GM23338 (cell line): ENCODE results near the gene KLHL6. TPM values are rescaled to one million over a fixed set of nuclear protein-coding genes. Genes with fewer than 3 reads are reported as not detected.

Source experiments
- ATAC-seq: fragments of 200-7000 bp; cut with Tn5 transposase; 3 replicates; pipeline ENCODE4 v1.9.1; 2020
- DNase-seq: peaks from one replicate; pipeline ENCODE4 v3.0.0-alpha.2; 2015; ENCODE audit warnings: low spot score
- H2AFZ ChIP-seq: fragments of 200-600 bp; sonication (generic); 2 replicates; pipeline ENCODE4 v1.8.0; 2016; ENCODE audit warnings: antibody characterized with exemption, mild to moderate bottlenecking, moderate library complexity
- H3F3A ChIP-seq: fragments of 200-600 bp; sonication (generic); replicated peaks from 2 replicates; pipeline ENCODE4 v1.8.0; 2017; ENCODE audit warnings: antibody characterized with exemption, mixed run types, low read depth
- H3K27ac ChIP-seq: fragments of 200-600 bp; sonication (generic); 2 replicates; pipeline ENCODE4 v1.6.1; 2016; ENCODE audit warnings: low read depth
- H3K27me3 ChIP-seq: fragments of 200-600 bp; sonication (generic); 2 replicates; pipeline ENCODE4 v1.8.0; 2016; ENCODE audit warnings: mild to moderate bottlenecking, mixed run types, moderate library complexity; ENCODE audit not compliant: insufficient read depth
- H3K36me3 ChIP-seq: fragments of 200-600 bp; sonication (generic); 2 replicates; pipeline ENCODE4 v1.8.0; 2016; ENCODE audit warnings: mild to moderate bottlenecking; ENCODE audit not compliant: insufficient read depth
- H3K4me1 ChIP-seq: fragments of 200-600 bp; sonication (generic); 2 replicates; pipeline ENCODE4 v1.8.0; 2016; ENCODE audit warnings: mild to moderate bottlenecking, moderate library complexity; ENCODE audit not compliant: insufficient read depth
- H3K4me2 ChIP-seq: fragments of 200-600 bp; sonication (generic); 2 replicates; pipeline ENCODE4 v1.7.1; 2017; ENCODE audit warnings: mixed run types
- H3K4me3 ChIP-seq: fragments of 200-600 bp; sonication (generic); 2 replicates; pipeline ENCODE4 v1.6.1; 2016; ENCODE audit warnings: mixed run types
- H3K79me2 ChIP-seq: fragments of 200-600 bp; sonication (generic); replicated peaks from 2 replicates; pipeline ENCODE4 v1.8.0; 2017; ENCODE audit warnings: mild to moderate bottlenecking; ENCODE audit not compliant: insufficient read depth
- H3K9me2 ChIP-seq: fragments of 200-600 bp; sonication (generic); 2 replicates; pipeline ENCODE4 v1.8.0; 2017; ENCODE audit not compliant: insufficient read depth
- H4K20me1 ChIP-seq: fragments of 200-600 bp; sonication (generic); replicated peaks from 2 replicates; pipeline ENCODE4 v1.8.0; 2017; ENCODE audit warnings: mild to moderate bottlenecking; ENCODE audit not compliant: insufficient read depth
- H3K27ac Mint-ChIP-seq: 2 replicates; pipeline ENCODE4 v1.8.0; 2020; ENCODE audit warnings: inconsistent platforms, mild to moderate bottlenecking, moderate library complexity, mixed read lengths
- H3K27me3 Mint-ChIP-seq: 3 replicates; pipeline ENCODE4 v1.8.0; 2022; ENCODE audit warnings: low read depth, mild to moderate bottlenecking, moderate library complexity, mixed read lengths, inconsistent platforms; ENCODE audit not compliant: insufficient read depth, poor library complexity
- H3K36me3 Mint-ChIP-seq: 3 replicates; pipeline ENCODE4 v1.8.0; 2021; ENCODE audit warnings: low read depth, mild to moderate bottlenecking, inconsistent platforms, moderate library complexity, mixed read lengths
- H3K4me1 Mint-ChIP-seq: 3 replicates; pipeline ENCODE4 v1.8.0; 2020; ENCODE audit warnings: mild to moderate bottlenecking, inconsistent platforms, mixed read lengths
- H3K4me3 Mint-ChIP-seq: 3 replicates; pipeline ENCODE4 v1.8.0; 2021; ENCODE audit warnings: moderate library complexity, mild to moderate bottlenecking, inconsistent platforms, mixed read lengths
- H3K9me3 Mint-ChIP-seq: 3 replicates; pipeline ENCODE4 v1.8.0; 2020; ENCODE audit warnings: moderate library complexity, mild to moderate bottlenecking, inconsistent platforms, mixed read lengths
- POLR2AphosphoS5 ChIP-seq: IDR thresholded peaks from 2 replicates; pipeline ENCODE4 v1.6.1; 2016; ENCODE audit warnings: antibody characterized with exemption, low read depth
- ZNF114 ChIP-seq: fragments of 250-450 bp; sonication (Bioruptor Pico); IDR thresholded peaks from 2 replicates; pipeline ENCODE4 v1.5.0; 2020; ENCODE audit warnings: mild to moderate bottlenecking, moderate library complexity
- ZNF331 ChIP-seq: fragments of 250-450 bp; sonication (Bioruptor Pico); IDR thresholded peaks from 2 replicates; pipeline ENCODE4 v1.5.0; 2020; ENCODE audit warnings: low read depth, mild to moderate bottlenecking, moderate library complexity
- polyA plus RNA-seq: library from polyadenylated mRNA; unstranded; fragments of >200 nt; fragmentation: Nextera tagmentation; extraction: Ambion mirVana; gene quantifications from 2 replicates; pipeline ENCODE4 v1.2.1, GENCODE V29; 2016
- total RNA-seq: library from RNA; depleted of rRNA; stranded (reverse); fragments of >200 nt; shearing (Covaris generic); gene quantifications from 2 replicates; pipeline ENCODE4 v1.2.3, GENCODE V29; 2014
- TF ChIP-seq, protein P1 (sequence below): IDR thresholded peaks from 2 replicates; pipeline ENCODE4 v1.6.1; 2016; ENCODE audit warnings: antibody characterized with exemption
- TF ChIP-seq, protein P2 (sequence below): fragments of 250-450 bp; sonication (Bioruptor Pico); IDR thresholded peaks from 2 replicates; pipeline ENCODE4 v1.5.0; 2020; ENCODE audit warnings: mild to moderate bottlenecking, moderate library complexity

Gene KLHL6
- total and polyA plus RNA-seq, 2 experiments from 2014 or later: not detected

DNA sequence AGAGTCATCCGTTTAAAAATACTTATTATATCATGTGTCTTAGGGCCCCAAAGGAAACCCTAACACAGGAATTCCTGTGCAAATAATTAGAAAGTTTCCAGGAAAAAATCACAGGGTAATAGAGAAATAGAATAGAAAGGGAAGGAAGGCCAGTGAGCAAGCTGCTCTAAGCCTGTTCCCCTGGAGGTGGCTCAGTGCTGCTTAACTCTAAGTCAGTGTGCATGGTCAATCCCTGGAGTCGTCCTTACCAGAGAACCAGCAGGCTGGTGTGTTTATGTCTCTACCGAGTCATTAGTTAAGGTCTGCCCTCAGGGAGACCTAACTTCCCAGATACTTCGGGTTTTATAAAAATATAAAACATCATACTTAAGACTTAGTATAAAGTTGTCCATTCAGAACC lies 106.1 kb downstream of the KLHL6 start:
- peaks cover 10% of the 10 kb centered on the region for H3K4me1 ChIP-seq
- H4K20me1 ChIP-seq: no peaks in the 10 kb centered on the region; the same call in 1 of the 2 replicates
- Mint-ChIP-seq H3K36me3 (peaks cover 15% of the 10 kb centered on the region), H3K27me3 (peaks cover 7% of the 10 kb centered on the region), H3K27ac (no peak overlapping the region), H3K9me3 (peaks cover 6% of the 10 kb centered on the region; the same call in 2 of the 3 replicates), H3K4me3 (no peak overlapping the region), H3K4me1 (peaks cover 9% of the 10 kb centered on the region; the same call in 2 of the 3 replicates)
- no peak overlapping the region for H2AFZ ChIP-seq
- H3K27ac ChIP-seq: no peak overlapping the region
- DNase-seq: peak; percentile 48
- no peaks in the 10 kb centered on the region for H3K27me3 ChIP-seq
- H3K4me2 ChIP-seq: peak overlapping the region; percentile 93; the same call in 1 of the 2 replicates
- H3K9me2 ChIP-seq: no peaks in the 10 kb centered on the region
- ATAC-seq: 0 out of 3 replicates have a peak, but pooled peaks have one; percentile 5
- peaks cover 33% of the 10 kb centered on the region for H3K79me2 ChIP-seq
- TF ChIP-seq, protein P1, sequence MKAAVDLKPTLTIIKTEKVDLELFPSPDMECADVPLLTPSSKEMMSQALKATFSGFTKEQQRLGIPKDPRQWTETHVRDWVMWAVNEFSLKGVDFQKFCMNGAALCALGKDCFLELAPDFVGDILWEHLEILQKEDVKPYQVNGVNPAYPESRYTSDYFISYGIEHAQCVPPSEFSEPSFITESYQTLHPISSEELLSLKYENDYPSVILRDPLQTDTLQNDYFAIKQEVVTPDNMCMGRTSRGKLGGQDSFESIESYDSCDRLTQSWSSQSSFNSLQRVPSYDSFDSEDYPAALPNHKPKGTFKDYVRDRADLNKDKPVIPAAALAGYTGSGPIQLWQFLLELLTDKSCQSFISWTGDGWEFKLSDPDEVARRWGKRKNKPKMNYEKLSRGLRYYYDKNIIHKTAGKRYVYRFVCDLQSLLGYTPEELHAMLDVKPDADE: no peak
- TF ChIP-seq, protein P2, sequence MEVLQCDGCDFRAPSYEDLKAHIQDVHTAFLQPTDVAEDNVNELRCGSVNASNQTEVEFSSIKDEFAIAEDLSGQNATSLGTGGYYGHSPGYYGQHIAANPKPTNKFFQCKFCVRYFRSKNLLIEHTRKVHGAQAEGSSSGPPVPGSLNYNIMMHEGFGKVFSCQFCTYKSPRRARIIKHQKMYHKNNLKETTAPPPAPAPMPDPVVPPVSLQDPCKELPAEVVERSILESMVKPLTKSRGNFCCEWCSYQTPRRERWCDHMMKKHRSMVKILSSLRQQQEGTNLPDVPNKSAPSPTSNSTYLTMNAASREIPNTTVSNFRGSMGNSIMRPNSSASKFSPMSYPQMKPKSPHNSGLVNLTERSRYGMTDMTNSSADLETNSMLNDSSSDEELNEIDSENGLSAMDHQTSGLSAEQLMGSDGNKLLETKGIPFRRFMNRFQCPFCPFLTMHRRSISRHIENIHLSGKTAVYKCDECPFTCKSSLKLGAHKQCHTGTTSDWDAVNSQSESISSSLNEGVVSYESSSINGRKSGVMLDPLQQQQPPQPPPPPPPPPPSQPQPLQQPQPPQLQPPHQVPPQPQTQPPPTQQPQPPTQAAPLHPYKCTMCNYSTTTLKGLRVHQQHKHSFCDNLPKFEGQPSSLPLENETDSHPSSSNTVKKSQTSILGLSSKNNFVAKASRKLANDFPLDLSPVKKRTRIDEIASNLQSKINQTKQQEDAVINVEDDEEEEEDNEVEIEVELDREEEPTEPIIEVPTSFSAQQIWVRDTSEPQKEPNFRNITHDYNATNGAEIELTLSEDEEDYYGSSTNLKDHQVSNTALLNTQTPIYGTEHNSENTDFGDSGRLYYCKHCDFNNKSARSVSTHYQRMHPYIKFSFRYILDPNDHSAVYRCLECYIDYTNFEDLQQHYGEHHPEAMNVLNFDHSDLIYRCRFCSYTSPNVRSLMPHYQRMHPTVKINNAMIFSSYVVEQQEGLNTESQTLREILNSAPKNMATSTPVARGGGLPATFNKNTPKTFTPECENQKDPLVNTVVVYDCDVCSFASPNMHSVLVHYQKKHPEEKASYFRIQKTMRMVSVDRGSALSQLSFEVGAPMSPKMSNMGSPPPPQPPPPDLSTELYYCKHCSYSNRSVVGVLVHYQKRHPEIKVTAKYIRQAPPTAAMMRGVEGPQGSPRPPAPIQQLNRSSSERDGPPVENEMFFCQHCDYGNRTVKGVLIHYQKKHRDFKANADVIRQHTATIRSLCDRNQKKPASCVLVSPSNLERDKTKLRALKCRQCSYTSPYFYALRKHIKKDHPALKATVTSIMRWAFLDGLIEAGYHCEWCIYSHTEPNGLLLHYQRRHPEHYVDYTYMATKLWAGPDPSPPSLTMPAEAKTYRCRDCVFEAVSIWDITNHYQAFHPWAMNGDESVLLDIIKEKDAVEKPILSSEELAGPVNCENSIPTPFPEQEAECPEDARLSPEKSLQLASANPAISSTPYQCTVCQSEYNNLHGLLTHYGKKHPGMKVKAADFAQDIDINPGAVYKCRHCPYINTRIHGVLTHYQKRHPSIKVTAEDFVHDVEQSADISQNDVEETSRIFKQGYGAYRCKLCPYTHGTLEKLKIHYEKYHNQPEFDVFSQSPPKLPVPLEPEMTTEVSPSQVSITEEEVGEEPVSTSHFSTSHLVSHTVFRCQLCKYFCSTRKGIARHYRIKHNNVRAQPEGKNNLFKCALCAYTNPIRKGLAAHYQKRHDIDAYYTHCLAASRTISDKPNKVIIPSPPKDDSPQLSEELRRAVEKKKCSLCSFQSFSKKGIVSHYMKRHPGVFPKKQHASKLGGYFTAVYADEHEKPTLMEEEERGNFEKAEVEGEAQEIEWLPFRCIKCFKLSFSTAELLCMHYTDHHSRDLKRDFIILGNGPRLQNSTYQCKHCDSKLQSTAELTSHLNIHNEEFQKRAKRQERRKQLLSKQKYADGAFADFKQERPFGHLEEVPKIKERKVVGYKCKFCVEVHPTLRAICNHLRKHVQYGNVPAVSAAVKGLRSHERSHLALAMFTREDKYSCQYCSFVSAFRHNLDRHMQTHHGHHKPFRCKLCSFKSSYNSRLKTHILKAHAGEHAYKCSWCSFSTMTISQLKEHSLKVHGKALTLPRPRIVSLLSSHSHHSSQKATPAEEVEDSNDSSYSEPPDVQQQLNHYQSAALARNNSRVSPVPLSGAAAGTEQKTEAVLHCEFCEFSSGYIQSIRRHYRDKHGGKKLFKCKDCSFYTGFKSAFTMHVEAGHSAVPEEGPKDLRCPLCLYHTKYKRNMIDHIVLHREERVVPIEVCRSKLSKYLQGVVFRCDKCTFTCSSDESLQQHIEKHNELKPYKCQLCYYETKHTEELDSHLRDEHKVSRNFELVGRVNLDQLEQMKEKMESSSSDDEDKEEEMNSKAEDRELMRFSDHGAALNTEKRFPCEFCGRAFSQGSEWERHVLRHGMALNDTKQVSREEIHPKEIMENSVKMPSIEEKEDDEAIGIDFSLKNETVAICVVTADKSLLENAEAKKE (CRISPR knock-in tag): no peak
- no peaks in the 10 kb centered on the region for H3F3A ChIP-seq
- H3K4me3 ChIP-seq: peak overlapping the region; percentile 94
- peaks cover 10% of the 10 kb centered on the region for H3K36me3 ChIP-seq

DNA sequence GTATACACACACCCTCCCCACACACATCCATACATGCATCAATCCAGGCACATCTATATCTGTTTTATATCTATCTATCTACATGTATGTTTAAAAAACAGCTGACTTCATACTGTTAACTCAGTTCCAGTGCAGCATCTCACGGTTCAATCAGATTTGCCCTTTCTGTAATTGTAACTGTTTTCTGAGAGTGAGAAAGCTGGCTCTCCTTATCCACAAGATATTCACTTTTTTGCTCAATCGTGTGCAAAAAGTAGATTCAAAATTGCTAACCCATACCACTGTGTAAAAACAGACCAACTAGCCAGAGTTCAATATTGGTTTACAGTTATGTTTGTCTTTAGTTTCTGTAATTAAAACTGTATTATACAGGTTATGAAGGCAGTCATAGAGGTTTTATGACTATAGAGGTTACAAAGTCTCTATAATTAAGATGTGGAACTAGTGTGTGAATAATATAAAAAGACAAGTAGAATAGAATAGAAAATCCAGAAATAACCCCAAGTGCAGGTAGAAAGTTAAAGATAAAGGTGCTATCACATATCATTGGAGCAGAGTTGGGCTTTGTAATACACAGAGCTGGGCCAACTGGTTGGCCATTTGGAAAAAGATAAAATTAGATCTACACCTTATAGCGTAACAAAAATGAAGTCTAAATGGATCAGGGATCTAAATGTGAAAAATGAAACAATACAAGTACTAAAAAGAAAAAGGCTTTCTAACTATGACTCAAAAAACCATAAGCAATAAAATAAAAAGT lies 107.0 kb downstream of the KLHL6 start:
- peaks cover 7% of the 10 kb centered on the region for H3K27me3 Mint-ChIP-seq
- Histone ChIP-seq H3F3A (no peaks in the 10 kb centered on the region), H3K36me3 (peaks cover 15% of the 10 kb centered on the region), H4K20me1 (no peaks in the 10 kb centered on the region), H3K9me2 (no peaks in the 10 kb centered on the region), H3K4me1 (peaks cover 10% of the 10 kb centered on the region), H2AFZ (no peak overlapping the region), H3K27ac (no peak overlapping the region), H3K4me2 (peak overlapping the region; percentile 93), H3K79me2 (peaks cover 33% of the 10 kb centered on the region), H3K4me3 (peak overlapping the region; percentile 94), H3K27me3 (no peaks in the 10 kb centered on the region)
- peaks cover 16% of the 10 kb centered on the region for H3K36me3 Mint-ChIP-seq
- no peak overlapping the region for H3K27ac Mint-ChIP-seq
- peaks cover 9% of the 10 kb centered on the region; the same call in 2 of the 3 replicates for H3K4me1 Mint-ChIP-seq
- H3K9me3 Mint-ChIP-seq: peaks cover 14% of the 10 kb centered on the region
- peak overlapping the region; percentile 99 for H3K4me3 Mint-ChIP-seq
- ATAC-seq: no peak
- no peak for DNase-seq
- no peak for TF ChIP-seq POLR2AphosphoS5
- TF ChIP-seq, protein P1: no peak
- no peak for TF ChIP-seq ZNF331 (CRISPR knock-in tag)
- TF ChIP-seq ZNF114 (CRISPR knock-in tag): no peak
